GM18951 (cell line): ENCODE results near the gene LCN15.
A peak's percentile ranks its signal among the peaks of the same experiment; 100 is the strongest.
"Not testable (repeated sequence)": the region's sequence is repeated elsewhere in the genome, so short reads cannot be mapped to it uniquely, and the experiment has no call there.

Experiments
- POLR2A ChIP-seq: IDR thresholded peaks from 4 replicates; pipeline ENCODE4 v1.6.1; 2011; ENCODE audit warnings: mild to moderate bottlenecking; ENCODE audit not compliant: insufficient read length, insufficient read depth; ENCODE audit errors: extremely low read depth
- in situ Hi-C: fragments of 300-500 bp; cut with MboI; formaldehyde crosslinking; loops from one replicate; pipeline ENCODE4 v1.12.0; 2022; ENCODE audit warnings: low sequenced_read_pairs, mixed read lengths, inconsistent platforms; ENCODE audit not compliant: unreplicated experiment

LCN15 gene

GRCh38 chr9:136764301-136764891 lies at the start of gene LCN15:
LCN15 (minus strand) TSS chr9:136764518; CDS start chr9:136764488, 30 bp downstream.
- no peak for TF ChIP-seq POLR2A
- in situ Hi-C loops, result no loop called here

GRCh38 chr9:136808806-136809158 lies 44.5 kb upstream of the LCN15 start:
- in situ Hi-C loops, result no loop called here
- no peak for TF ChIP-seq POLR2A

- in situ Hi-C loops, result no loop called here
- TF ChIP-seq POLR2A, result no peak
Observed at GRCh38 chr9:136808075-136808805, 43.9 kb upstream of the LCN15 start.

- TF ChIP-seq POLR2A, result peak; percentile 96
- in situ Hi-C loops, result no loop called here
Observed at GRCh38 chr9:136807281-136808074, 43.2 kb upstream of the LCN15 start, which contains the start of gene RABL6. RABL6 (plus strand) TSS chr9:136807948; CDS start chr9:136808197, 249 bp downstream.

GRCh38 chr9:136806631-136807201 lies 42.4 kb upstream of the LCN15 start:
- in situ Hi-C loops, result no loop called here
- TF ChIP-seq POLR2A, result no peak

- no peak for TF ChIP-seq POLR2A
- in situ Hi-C loops, result no loop called here
Observed at GRCh38 chr9:136806067-136806466, 41.7 kb upstream of the LCN15 start.

GRCh38 chr9:136805207-136805740 lies 41.0 kb upstream of the LCN15 start:
- no peak for TF ChIP-seq POLR2A
- in situ Hi-C loops, result no loop called here

- in situ Hi-C loops, result no loop called here
Observed at GRCh38 chr9:136804509-136805206, 40.3 kb upstream of the LCN15 start.

GRCh38 chr9:136803551-136804508 lies 39.5 kb upstream of the LCN15 start:
- in situ Hi-C loops, result no loop called here

More at GRCh38 chr9:136804509-136805206, 40.3 kb upstream of the LCN15 start:
- no peak for TF ChIP-seq POLR2A

GRCh38 chr9:136803009-136803550 lies 38.8 kb upstream of the LCN15 start:
- in situ Hi-C loops, result not testable (repeated sequence)

More at GRCh38 chr9:136803551-136804508, 39.5 kb upstream of the LCN15 start:
- TF ChIP-seq POLR2A, result no peak

- in situ Hi-C loops, result no loop called here
- TF ChIP-seq POLR2A, result no peak
Observed at GRCh38 chr9:136802321-136802720, 38.0 kb upstream of the LCN15 start.
